ENCODE measurements around the gene STKLD1.

Gene STKLD1

GRCh38 chr9:133393399-133393798 is 17.2 kb downstream of the STKLD1 start:
- Mint-ChIP-seq H3K36me3 (no peaks in the 10 kb centered on the region), H3K27me3 (peaks cover 21% of the 10 kb centered on the region), H3K27ac (no peak overlapping the region), H3K4me3 (no peak overlapping the region), H3K9me3 (no peaks in the 10 kb centered on the region), H3K4me1 (no peaks in the 10 kb centered on the region)
- ATAC-seq (ENCODE audit: low read depth) (no peak), DNase-seq (ENCODE audit: low spot score in 2 of 2) (no peak)

GRCh38 chr9:133394687-133395271 is 18.6 kb downstream of the STKLD1 start:
- Mint-ChIP-seq H3K36me3 (no peaks in the 10 kb centered on the region), H3K9me3 (no peaks in the 10 kb centered on the region), H3K4me3 (no peak overlapping the region), H3K27ac (no peak overlapping the region), H3K4me1 (peaks cover 2% of the 10 kb centered on the region), H3K27me3 (peaks cover 17% of the 10 kb centered on the region)
- DNase-seq (ENCODE audit: low spot score in 2 of 2) (no peak), ATAC-seq (ENCODE audit: low read depth) (no peak)

GRCh38 chr9:133396952-133397351 is 20.8 kb downstream of the STKLD1 start:
- peaks cover 11% of the 10 kb centered on the region for H3K27me3 Mint-ChIP-seq
- DNase-seq (ENCODE audit: low spot score in 2 of 2) (no peak), ATAC-seq (ENCODE audit: low read depth) (no peak)
- no peaks in the 10 kb centered on the region for H3K36me3 Mint-ChIP-seq
- no peak overlapping the region for H3K4me3 Mint-ChIP-seq
- no peaks in the 10 kb centered on the region for H3K9me3 Mint-ChIP-seq
- H3K4me1 Mint-ChIP-seq, result peaks cover 3% of the 10 kb centered on the region
- no peak overlapping the region for H3K27ac Mint-ChIP-seq

- Mint-ChIP-seq H3K27ac (no peak overlapping the region), H3K4me3 (no peak overlapping the region), H3K4me1 (peaks cover 4% of the 10 kb centered on the region), H3K27me3 (peaks cover 8% of the 10 kb centered on the region), H3K9me3 (no peaks in the 10 kb centered on the region), H3K36me3 (no peaks in the 10 kb centered on the region)
- ATAC-seq (ENCODE audit: low read depth) (no peak), DNase-seq (ENCODE audit: low spot score in 2 of 2) (no peak)
Measured at GRCh38 chr9:133397370-133397769, 21.2 kb downstream of the STKLD1 start.

GRCh38 chr9:133397895-133398294 is 21.7 kb downstream of the STKLD1 start:
- DNase-seq (ENCODE audit: low spot score in 2 of 2) (no peak), ATAC-seq (ENCODE audit: low read depth) (no peak)
- Mint-ChIP-seq H3K27ac (no peak overlapping the region), H3K36me3 (no peaks in the 10 kb centered on the region), H3K4me1 (peaks cover 4% of the 10 kb centered on the region), H3K4me3 (no peak overlapping the region), H3K9me3 (no peaks in the 10 kb centered on the region), H3K27me3 (peaks cover 6% of the 10 kb centered on the region)

- ATAC-seq (ENCODE audit: low read depth) (no peak), DNase-seq (ENCODE audit: low spot score in 2 of 2) (no peak)
- H3K4me3 Mint-ChIP-seq, result no peak overlapping the region
- peaks cover 9% of the 10 kb centered on the region for H3K4me1 Mint-ChIP-seq
- peaks cover 3% of the 10 kb centered on the region for H3K36me3 Mint-ChIP-seq
- H3K9me3 Mint-ChIP-seq, result no peaks in the 10 kb centered on the region
- H3K27ac Mint-ChIP-seq, result no peak overlapping the region
- no peaks in the 10 kb centered on the region for H3K27me3 Mint-ChIP-seq
Measured at GRCh38 chr9:133400292-133400691, 24.1 kb downstream of the STKLD1 start.

- Mint-ChIP-seq H3K36me3 (peaks cover 8% of the 10 kb centered on the region), H3K4me3 (no peak overlapping the region), H3K4me1 (peaks cover 11% of the 10 kb centered on the region), H3K27me3 (no peaks in the 10 kb centered on the region), H3K9me3 (no peaks in the 10 kb centered on the region), H3K27ac (no peak overlapping the region)
- DNase-seq (ENCODE audit: low spot score in 2 of 2), result no peak
- no peak for ATAC-seq (ENCODE audit: low read depth)
Measured at GRCh38 chr9:133401588-133401987, 25.4 kb downstream of the STKLD1 start.

- H3K4me1 Mint-ChIP-seq, result peaks cover 17% of the 10 kb centered on the region
- H3K27ac Mint-ChIP-seq, result no peak overlapping the region
- H3K27me3 Mint-ChIP-seq, result no peaks in the 10 kb centered on the region
- no peaks in the 10 kb centered on the region for H3K9me3 Mint-ChIP-seq
- H3K4me3 Mint-ChIP-seq, result no peak overlapping the region
- ATAC-seq (ENCODE audit: low read depth) (no peak), DNase-seq (ENCODE audit: low spot score in 2 of 2) (no peak)
- H3K36me3 Mint-ChIP-seq, result peaks cover 13% of the 10 kb centered on the region
Measured at GRCh38 chr9:133402689-133403088, 26.5 kb downstream of the STKLD1 start.

GRCh38 chr9:133403766-133404453 is 27.7 kb downstream of the STKLD1 start:
- peaks cover 17% of the 10 kb centered on the region for H3K4me1 Mint-ChIP-seq
- ATAC-seq (ENCODE audit: low read depth), result peak; percentile 55
- H3K36me3 Mint-ChIP-seq, result peaks cover 13% of the 10 kb centered on the region
- H3K9me3 Mint-ChIP-seq, result no peaks in the 10 kb centered on the region
- no peak overlapping the region for H3K27ac Mint-ChIP-seq
- DNase-seq (ENCODE audit: low spot score in 2 of 2), result peak; percentile 45 to 46
- H3K27me3 Mint-ChIP-seq, result no peaks in the 10 kb centered on the region
- H3K4me3 Mint-ChIP-seq, result no peak overlapping the region

GRCh38 chr9:133404454-133405002 is 28.4 kb downstream of the STKLD1 start:
- DNase-seq (ENCODE audit: low spot score in 2 of 2), result no peak
- no peak for ATAC-seq (ENCODE audit: low read depth)
- Mint-ChIP-seq H3K4me3 (no peak overlapping the region), H3K27ac (no peak overlapping the region), H3K9me3 (no peaks in the 10 kb centered on the region), H3K27me3 (no peaks in the 10 kb centered on the region), H3K4me1 (peaks cover 15% of the 10 kb centered on the region), H3K36me3 (peaks cover 13% of the 10 kb centered on the region)

- ATAC-seq (ENCODE audit: low read depth) (no peak), DNase-seq (ENCODE audit: low spot score in 2 of 2) (no peak)
- Mint-ChIP-seq H3K9me3 (no peaks in the 10 kb centered on the region), H3K36me3 (peaks cover 19% of the 10 kb centered on the region), H3K27ac (no peak overlapping the region), H3K4me3 (no peak overlapping the region), H3K27me3 (no peaks in the 10 kb centered on the region), H3K4me1 (peaks cover 15% of the 10 kb centered on the region)
Measured at GRCh38 chr9:133405508-133406438, 29.6 kb downstream of the STKLD1 start.

GRCh38 chr9:133406480-133407307 is 30.5 kb downstream of the STKLD1 start:
- peak; percentile 94 for ATAC-seq (ENCODE audit: low read depth)
- Mint-ChIP-seq H3K9me3 (no peaks in the 10 kb centered on the region), H3K36me3 (peaks cover 19% of the 10 kb centered on the region), H3K4me3 (no peak overlapping the region), H3K27ac (peak overlapping the region; percentile 73), H3K27me3 (no peaks in the 10 kb centered on the region), H3K4me1 (peaks cover 15% of the 10 kb centered on the region)
- peak; percentile 81 for DNase-seq (ENCODE audit: low spot score in 2 of 2)

GRCh38 chr9:133408042-133408441 is 31.9 kb downstream of the STKLD1 start:
- no peak overlapping the region for H3K4me3 Mint-ChIP-seq

More at GRCh38 chr9:133408042-133408441, 31.9 kb downstream of the STKLD1 start:
- DNase-seq (ENCODE audit: low spot score in 2 of 2) (no peak), ATAC-seq (ENCODE audit: low read depth) (no peak)
- Mint-ChIP-seq H3K36me3 (peaks cover 27% of the 10 kb centered on the region), H3K4me1 (peaks cover 13% of the 10 kb centered on the region), H3K27me3 (no peaks in the 10 kb centered on the region), H3K9me3 (no peaks in the 10 kb centered on the region), H3K27ac (no peak overlapping the region)

Measured in memory B cell (primary cell).